Measurements from ENCODE around the gene OAS2. TPM values are rescaled to one million over a fixed set of nuclear protein-coding genes. Genes with fewer than 3 reads are reported as not detected.

Gene OAS2
- total and polyA plus RNA-seq, 2 donors (not counting 1 experiment from before 2014, with no cell fraction given), result 31.6 to 59.3 TPM

GRCh38 chr12:113056631-113057488 lies 78.5 kb downstream of the OAS2 start, which contains the start of gene DTX1:
DTX1 (plus strand) TSS chr12:113056730; CDS start chr12:113058193, 1,463 bp downstream.
- no peaks in the 10 kb centered on the region for H3K27me3 ChIP-seq (replicated peaks in 1 of 4; ENCODE audit: control extremely low read depth in 1 of 4, control insufficient read depth in 3 of 4, insufficient read depth in 4 of 4, low read length in 3 of 4)
- H3K27ac ChIP-seq (ENCODE audit: low read length in 2 of 2), result peak within 1 kb of the TSS; percentile 56 to 84
- H2AFZ ChIP-seq (ENCODE audit: insufficient read depth, low read depth, low read length, poor library complexity, severe bottlenecking), result peak within 1 kb of the TSS; percentile 72
- TF ChIP-seq EZH2 (IDR thresholded peaks at IDR 0.05; ENCODE audit: borderline replicate concordance, insufficient read depth, low read depth, low read length, poor library complexity, severe bottlenecking), result no peak
- no peak for TF ChIP-seq CTCF (IDR thresholded peaks at IDR 0.05)
- DNase-seq (peak; percentile 62), ATAC-seq (ENCODE audit: low read depth) (peak; percentile 45)
- intact Hi-C loops (cut with micrococcal nuclease), result no loop called here
- POLR2A ChIA-PET, result interaction anchor here (0.7 kb wide), 1 partner anchor 8 kb away, joined by 3 read pairs; no protein-coding TSS in a partner anchor
- Mint-ChIP-seq H3K27me3 (no peaks in the 10 kb centered on the region), H3K4me3 (peak within 1 kb of the TSS; percentile 82), H3K9me3 (ENCODE audit: insufficient read depth) (no peaks in the 10 kb centered on the region), H3K27ac (peak within 1 kb of the TSS; percentile 84), H3K4me1 (peaks cover 45% of the 10 kb centered on the region)
- CTCF ChIA-PET, result interaction anchor here (1.1 to 15.1 kb wide), 5 partner anchors 13 to 96 kb away, joined by 3 to 359 read pairs (median 4); no protein-coding TSS in a partner anchor
- H3K4me2 ChIP-seq (replicated peaks; ENCODE audit: low read depth, low read length, poor library complexity, severe bottlenecking), result peak within 1 kb of the TSS; percentile 90
- peaks cover 13% of the 10 kb centered on the region for H4K20me1 ChIP-seq (ENCODE audit: control insufficient read depth, insufficient read depth, low read length, poor library complexity, severe bottlenecking)
- peaks cover 89% of the 10 kb centered on the region for H3K79me2 ChIP-seq (ENCODE audit: control insufficient read depth, insufficient read depth, low read length)
- WGBS (ENCODE audit: insufficient coverage), result under 1% methylated on average over 81 of the region's 94 CpGs
- peaks cover 86 to 93% of the 10 kb centered on the region in 2 donors for H3K4me1 ChIP-seq (ENCODE audit: control insufficient read depth in 2 of 2, insufficient read depth in 2 of 2, low read length in 2 of 2)
- peak within 1 kb of the TSS; percentile 71 for H3K9ac ChIP-seq (ENCODE audit: low read length)
- peaks cover 1 to 4% of the 10 kb centered on the region in 2 experiments for H3K36me3 ChIP-seq (replicated peaks in 1 of 2; ENCODE audit: control extremely low read depth in 1 of 2, control insufficient read depth in 1 of 2, extremely low read depth in 1 of 2, insufficient read depth in 2 of 2, low read length in 1 of 2)
- peak within 1 kb of the TSS; percentile 44 to 73 (median 69) for H3K4me3 ChIP-seq (ENCODE audit: control extremely low read depth in 1 of 5, extremely low read depth in 1 of 5, insufficient read depth in 1 of 5, low read depth in 2 of 5, low read length in 4 of 5)
- no peaks in the 10 kb centered on the region for H3K9me3 ChIP-seq (ENCODE audit: control extremely low read depth in 1 of 3, control insufficient read depth in 2 of 3, insufficient read depth in 1 of 3, low read length in 2 of 3)
